ENCODE measurements around the gene NLRP14.

DNA sequence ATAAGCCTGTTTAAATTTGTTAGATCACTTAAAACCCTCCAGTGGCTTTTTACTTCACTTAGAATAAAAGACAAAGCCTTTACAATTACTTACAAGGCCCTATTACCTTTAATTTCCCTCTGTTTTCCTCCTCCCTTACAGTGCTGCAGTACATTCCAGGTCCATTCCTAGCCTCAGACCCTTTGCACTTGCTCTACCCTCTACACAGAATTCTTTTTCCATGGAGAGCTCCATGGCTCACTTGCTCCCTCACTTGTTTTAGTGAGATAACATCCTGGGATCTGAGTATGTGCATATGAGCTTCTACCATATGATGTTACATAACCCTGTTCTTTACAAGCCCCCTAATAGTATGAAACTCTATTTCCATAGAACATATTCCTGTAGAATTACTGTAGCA, 24.6 kb upstream of the NLRP14 start:
- TF ChIP-seq, protein P1, sequence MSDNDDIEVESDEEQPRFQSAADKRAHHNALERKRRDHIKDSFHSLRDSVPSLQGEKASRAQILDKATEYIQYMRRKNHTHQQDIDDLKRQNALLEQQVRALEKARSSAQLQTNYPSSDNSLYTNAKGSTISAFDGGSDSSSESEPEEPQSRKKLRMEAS (IDR thresholded peaks at IDR 0.05; ENCODE audit: insufficient read depth, insufficient read length): no peak
- TF ChIP-seq, protein P2, sequence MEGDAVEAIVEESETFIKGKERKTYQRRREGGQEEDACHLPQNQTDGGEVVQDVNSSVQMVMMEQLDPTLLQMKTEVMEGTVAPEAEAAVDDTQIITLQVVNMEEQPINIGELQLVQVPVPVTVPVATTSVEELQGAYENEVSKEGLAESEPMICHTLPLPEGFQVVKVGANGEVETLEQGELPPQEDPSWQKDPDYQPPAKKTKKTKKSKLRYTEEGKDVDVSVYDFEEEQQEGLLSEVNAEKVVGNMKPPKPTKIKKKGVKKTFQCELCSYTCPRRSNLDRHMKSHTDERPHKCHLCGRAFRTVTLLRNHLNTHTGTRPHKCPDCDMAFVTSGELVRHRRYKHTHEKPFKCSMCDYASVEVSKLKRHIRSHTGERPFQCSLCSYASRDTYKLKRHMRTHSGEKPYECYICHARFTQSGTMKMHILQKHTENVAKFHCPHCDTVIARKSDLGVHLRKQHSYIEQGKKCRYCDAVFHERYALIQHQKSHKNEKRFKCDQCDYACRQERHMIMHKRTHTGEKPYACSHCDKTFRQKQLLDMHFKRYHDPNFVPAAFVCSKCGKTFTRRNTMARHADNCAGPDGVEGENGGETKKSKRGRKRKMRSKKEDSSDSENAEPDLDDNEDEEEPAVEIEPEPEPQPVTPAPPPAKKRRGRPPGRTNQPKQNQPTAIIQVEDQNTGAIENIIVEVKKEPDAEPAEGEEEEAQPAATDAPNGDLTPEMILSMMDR (IDR thresholded peaks at IDR 0.05; ENCODE audit: extremely low read depth in 1 of 2, insufficient read depth in 1 of 2, low read depth in 1 of 2, low read length in 2 of 2): no peak
